K562 (cell line): ENCODE data around the gene ARL6IP6. TPM values are rescaled to one million over a fixed set of nuclear protein-coding genes. Genes with fewer than 3 reads are reported as not detected.
A peak's percentile ranks its signal among the peaks of the same experiment; 100 is the strongest.

Source experiments
- CTBP1 ChIP-seq: fragments of 450-650 bp; IDR thresholded peaks from 2 replicates; pipeline ENCODE4 v1.6.1; 2016; ENCODE audit warnings: borderline replicate concordance
- DPF2 ChIP-seq: fragments of 450-650 bp; IDR thresholded peaks from 2 replicates; pipeline ENCODE4 v1.6.1; 2016
- HMG20B ChIP-seq: fragments of 250-450 bp; sonication (Bioruptor Pico); IDR thresholded peaks from 2 replicates; pipeline ENCODE4 v1.5.0; 2021; ENCODE audit warnings: mild to moderate bottlenecking
- JUND ChIP-seq, 2 experiments: IDR thresholded peaks; 2 replicates in 1 of 2; 3 replicates in 1 of 2; pipeline ENCODE4 v1.6.1; 2011; ENCODE audit warnings: borderline replicate concordance in 2 of 2, low read depth in 2 of 2, low read length in 2 of 2, improper control_type of control experiment in 1 of 2, missing biosample characterization in 1 of 2, missing genetic modification characterization in 1 of 2, missing genetic modification reagents in 1 of 2
- KLF6 ChIP-seq: fragments of 250-450 bp; sonication (Bioruptor Pico); IDR thresholded peaks from 2 replicates; pipeline ENCODE4 v1.4.0; 2020; ENCODE audit warnings: mild to moderate bottlenecking, moderate library complexity, borderline replicate concordance
- SMAD3 ChIP-seq: fragments of 450-650 bp; formaldehyde crosslinking; conservative IDR thresholded peaks from 2 replicates; pipeline ENCODE4 v1.4.0; 2020; ENCODE audit warnings: mild to moderate bottlenecking
- USF2 ChIP-seq: sonication (generic); formaldehyde crosslinking; IDR thresholded peaks from 2 replicates; pipeline ENCODE4 v1.5.0; 2020; ENCODE audit warnings: missing genetic modification reagents
- ZBTB7A ChIP-seq: IDR thresholded peaks from 2 replicates; pipeline ENCODE4 v1.6.1; 2011; ENCODE audit warnings: low read depth, mild to moderate bottlenecking, low read length, moderate library complexity, borderline replicate concordance; ENCODE audit not compliant: control insufficient read depth
- ZNF395 ChIP-seq: fragments of 200-800 bp; sonication (Bioruptor generic); IDR thresholded peaks from 2 replicates; pipeline ENCODE4 v1.6.1; 2017; ENCODE audit warnings: missing genetic modification characterization, missing compliant biosample characterization
- ZNF41 ChIP-seq: fragments of 250-450 bp; sonication (Bioruptor Pico); conservative IDR thresholded peaks from 2 replicates; pipeline ENCODE4 v1.4.0; 2020; ENCODE audit warnings: mild to moderate bottlenecking
- ZNF445 ChIP-seq: fragments of 250-450 bp; sonication (Bioruptor Pico); IDR thresholded peaks from 2 replicates; pipeline ENCODE4 v1.4.0; 2020; ENCODE audit warnings: low read depth, mild to moderate bottlenecking, moderate library complexity
- ZNF592 ChIP-seq: fragments of 450-650 bp; IDR thresholded peaks from 2 replicates; pipeline ENCODE4 v1.6.1; 2017; ENCODE audit warnings: antibody characterized with exemption, mild to moderate bottlenecking
- ZNF609 ChIP-seq: sonication (generic); formaldehyde crosslinking; IDR thresholded peaks from 2 replicates; pipeline ENCODE4 v1.8.1; 2023; ENCODE audit warnings: missing genetic modification reagents, mild to moderate bottlenecking, borderline replicate concordance
- polyA plus RNA-seq, 8 experiments: library from polyadenylated mRNA; depleted of rRNA in 4 of 8; stranded (reverse) in 5 of 8; unstranded in 3 of 8; fragments of >200 nt; fragmentation: Nextera tagmentation in 2 of 8; fragmentation: Illumina TruSeq in 1 of 8; extraction: Ambion mirVana in 2 of 8; extraction: Trizol in 1 of 8; gene quantifications; 2 replicates each; pipeline versions ENCODE4 v1.2.1 to v1.2.3, GENCODE V29; 2011 to 2014; ENCODE audit warnings: inconsistent platforms in 1 of 8, missing spikeins in 1 of 8
- total RNA-seq, 7 experiments: library from RNA; depleted of rRNA in 6 of 7; stranded (reverse); fragments of >200 nt in 6 of 7; fragmentation: Illumina TruSeq in 2 of 7; extraction: Trizol in 2 of 7; gene quantifications; 2 replicates each; pipeline versions ENCODE4 v1.2.1 to v1.2.3, GENCODE V29; 2011 to 2021; ENCODE audit warnings: low replicate concordance in 1 of 7

ARL6IP6 gene
- total and polyA plus RNA-seq, 9 of the 15 experiments (the other 6 are each of a cell fraction or from before 2014, with no cell fraction given): 19.2 to 98.5 (median 36.2) TPM

GRCh38 chr2:152718076-152718908 lies at the start of gene ARL6IP6 (continued):
- TF ChIP-seq USF2 (CRISPR knock-in tag) (no peak; the same call in 1 of the 2 replicates), ZNF445 (CRISPR knock-in tag) (no peak), CTBP1 (peak; percentile 81), ZNF395 (CRISPR knock-in tag) (no peak), KLF6 (CRISPR knock-in tag) (peak; percentile 6; the same call in 1 of the 2 replicates), SMAD3 (CRISPR knock-in tag) (peak; percentile 67; the same call in 1 of the 2 replicates), JUND (IDR thresholded peaks at IDR 0.05; ENCODE audit: borderline replicate concordance, low read depth, low read length) (peak; percentile 90), JUND (tag; IDR thresholded peaks at IDR 0.05; ENCODE audit: borderline replicate concordance, low read depth, low read length) (peak; percentile 37; the same call in 1 of the 3 replicates), ZNF609 (0 out of 2 replicates have a peak, but pooled peaks have one; percentile 33), ZNF41 (CRISPR knock-in tag) (no peak), ZNF592 (no peak), DPF2 (peak; percentile 85), HMG20B (CRISPR knock-in tag) (no peak), ZBTB7A (peak; percentile 35; the same call in 1 of the 2 replicates)
